Astrocyte of the spinal cord (primary cell): ENCODE measurements around the gene PTPN6.

Source experiments
- DNase-seq: peaks from one replicate; pipeline ENCODE4 v3.0.0; 2011; ENCODE audit warnings: low read depth, low spot score
- H3K4me3 ChIP-seq: 2 replicates; pipeline ENCODE4 v1.5.1; 2011; ENCODE audit warnings: low read depth, mild to moderate bottlenecking, low read length, moderate library complexity
- CTCF ChIP-seq: IDR thresholded peaks from 2 replicates; pipeline ENCODE4 v1.5.1; 2012; ENCODE audit warnings: low read depth, mild to moderate bottlenecking, low read length, inconsistent platforms
- in situ Hi-C: cut with HindIII; loops from 2 replicates; pipeline ENCODE4 v1.10.0; 2017; ENCODE audit warnings: low sequenced_read_pairs

The PTPN6 gene

DNA sequence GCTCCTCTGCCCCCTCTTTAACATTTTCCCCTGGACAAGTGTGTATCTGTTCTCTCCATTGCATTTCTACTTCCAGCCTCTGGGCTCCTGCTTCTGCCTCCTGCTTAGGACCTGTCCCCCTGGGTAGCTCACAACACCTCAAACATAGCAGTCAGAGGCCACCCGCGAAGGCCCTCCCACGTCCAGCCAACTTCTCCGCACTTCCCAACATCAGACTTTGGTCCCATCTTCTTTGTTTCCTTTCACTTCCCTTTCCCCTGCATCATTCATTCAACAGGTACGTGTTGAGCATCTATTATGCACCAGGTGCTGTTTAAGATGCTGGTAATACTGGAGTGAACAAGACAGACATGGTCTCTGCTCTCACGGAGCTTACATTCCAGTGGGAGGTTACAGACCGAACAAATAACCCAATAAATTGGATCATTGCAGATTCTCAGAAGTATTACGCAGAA is 4.2 kb upstream of the PTPN6 start:
- no peak for TF ChIP-seq CTCF
- no peak overlapping the region for H3K4me3 ChIP-seq
- in situ Hi-C loops, result no loop called here
- no peak for DNase-seq

DNA sequence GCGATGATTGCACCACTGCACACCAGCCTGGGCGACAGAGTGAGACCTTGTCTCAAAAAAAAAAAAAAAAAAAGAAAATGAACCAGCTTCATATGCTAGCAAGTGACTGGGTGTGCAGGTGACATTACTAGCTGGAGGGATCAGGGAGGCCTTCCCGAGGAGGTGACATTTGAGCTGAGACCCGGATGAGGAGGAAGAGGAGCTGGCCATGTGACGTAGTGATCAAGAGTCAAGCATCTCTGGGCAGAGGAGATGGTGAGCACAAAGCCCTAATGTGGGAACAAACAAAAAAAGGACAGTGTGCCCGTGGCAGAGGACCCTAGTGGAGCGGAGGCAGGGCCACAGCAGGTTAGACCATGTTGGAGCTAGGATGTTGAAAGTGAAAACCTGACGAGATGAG is 3.5 kb upstream of the PTPN6 start:
- in situ Hi-C loops, result no loop called here
- TF ChIP-seq CTCF, result no peak

GRCh38 chr12:6948873-6949594 is 2.1 kb upstream of the PTPN6 start:
- no peak for TF ChIP-seq CTCF
- in situ Hi-C loops, result no loop called here
- no peak for DNase-seq
- H3K4me3 ChIP-seq, result no peak overlapping the region

More for the DNA sequence above, 3.5 kb upstream of the PTPN6 start:
- DNase-seq, result no peak
- no peak overlapping the region for H3K4me3 ChIP-seq

GRCh38 chr12:6950401-6950801 is 755 bp upstream of the PTPN6 start:
- no peak for DNase-seq
- TF ChIP-seq CTCF, result peak; percentile 21
- no peak overlapping the region for H3K4me3 ChIP-seq
- in situ Hi-C loops, result no loop called here

- in situ Hi-C loops, result no loop called here
- no peak for DNase-seq
- no peak for TF ChIP-seq CTCF
- no peak overlapping the region for H3K4me3 ChIP-seq
These were observed 480 bp downstream of the PTPN6 start for GRCh38 chr12:6951551-6952120.

DNA sequence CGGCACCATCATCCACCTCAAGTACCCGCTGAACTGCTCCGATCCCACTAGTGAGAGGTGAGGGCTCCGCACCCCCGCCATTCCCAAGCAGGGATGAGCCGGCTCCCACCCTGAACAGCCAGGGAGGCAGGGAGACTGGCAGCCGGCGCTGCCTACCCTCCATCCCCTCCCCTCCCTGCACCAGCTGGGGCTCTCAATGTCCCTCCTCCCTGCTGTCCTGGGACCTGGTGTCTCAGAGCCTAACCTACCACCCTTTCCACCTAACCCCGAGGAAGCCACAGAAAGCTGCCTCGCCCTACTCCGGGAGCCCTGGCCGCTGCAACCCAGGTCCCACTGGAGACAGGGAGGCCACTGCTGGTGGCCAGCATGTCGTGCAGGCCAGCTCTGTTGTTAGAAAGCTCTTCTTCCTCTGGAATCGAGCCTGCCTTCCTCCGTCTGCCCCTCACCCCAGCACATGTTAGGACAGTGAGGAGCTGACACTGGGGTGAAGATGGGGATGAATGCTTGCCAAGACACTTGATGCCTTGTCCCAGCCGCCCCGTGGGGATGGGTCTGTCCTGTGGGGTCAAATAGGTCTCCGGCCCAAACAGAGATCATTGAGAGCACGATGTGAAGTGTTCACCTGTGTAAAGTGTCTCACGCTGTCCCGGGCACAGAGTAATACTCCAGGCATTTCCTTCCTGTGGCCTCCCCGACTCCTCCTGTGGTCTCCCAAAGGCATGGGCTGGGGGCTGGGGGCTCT is 1.1 kb downstream of the PTPN6 start:
- no peak for TF ChIP-seq CTCF
- no peak overlapping the region for H3K4me3 ChIP-seq

More for the DNA sequence above, 1.1 kb downstream of the PTPN6 start:
- in situ Hi-C loops, result no loop called here
- no peak for DNase-seq
